GM10847 (cell line): ENCODE data around the gene ZNF879.

ENCODE experiments used
- POLR2A ChIP-seq: IDR thresholded peaks from 2 replicates; pipeline ENCODE4 v1.6.1; 2011; ENCODE audit not compliant: insufficient read length; ENCODE audit errors: extremely low read depth

Gene ZNF879

DNA sequence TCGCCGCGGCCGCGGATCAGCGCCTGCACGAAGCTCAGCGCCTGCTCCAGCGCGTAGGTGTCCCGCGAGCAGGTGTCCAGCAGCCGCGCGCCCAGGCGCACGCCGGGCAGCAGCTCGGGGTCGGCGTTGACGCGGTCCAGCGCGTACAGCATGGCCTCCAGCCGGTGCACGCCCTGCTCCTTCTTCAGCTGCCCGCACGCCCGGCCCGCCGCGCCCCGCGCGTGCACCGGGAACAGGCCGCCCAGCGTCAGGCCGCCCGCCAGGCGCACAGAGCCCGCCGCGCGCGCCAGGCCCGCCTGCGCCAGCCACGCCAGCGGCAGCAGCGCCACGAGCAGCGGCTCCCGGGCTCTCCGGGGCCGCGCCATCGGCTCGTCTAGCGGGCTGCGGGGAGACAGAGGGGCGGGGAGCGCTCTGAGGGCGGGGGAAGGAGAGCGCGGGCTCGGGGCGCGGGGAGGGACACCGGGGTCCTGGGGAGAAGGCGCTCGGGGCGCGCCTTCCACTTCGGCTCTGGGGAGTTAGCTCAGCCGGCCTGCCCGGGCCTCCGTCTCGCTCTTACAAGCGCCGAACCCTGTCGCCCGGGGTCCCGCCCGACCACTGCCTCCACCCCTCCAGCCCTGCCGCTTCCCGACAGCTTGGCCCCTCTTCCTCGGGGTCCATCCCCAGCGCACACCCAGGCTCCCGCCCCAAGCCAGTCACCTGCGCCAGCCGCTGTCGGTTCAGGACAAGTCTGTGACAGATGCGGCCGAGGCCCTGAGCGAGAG, 28.8 kb upstream of the ZNF879 start, which contains the start of gene GRM6:
TSS of gene GRM6 (minus strand) at position 741 of the 761 bp plus-strand sequence. CDS start at position 365, 376 bp downstream.
- TF ChIP-seq POLR2A = no peak

DNA sequence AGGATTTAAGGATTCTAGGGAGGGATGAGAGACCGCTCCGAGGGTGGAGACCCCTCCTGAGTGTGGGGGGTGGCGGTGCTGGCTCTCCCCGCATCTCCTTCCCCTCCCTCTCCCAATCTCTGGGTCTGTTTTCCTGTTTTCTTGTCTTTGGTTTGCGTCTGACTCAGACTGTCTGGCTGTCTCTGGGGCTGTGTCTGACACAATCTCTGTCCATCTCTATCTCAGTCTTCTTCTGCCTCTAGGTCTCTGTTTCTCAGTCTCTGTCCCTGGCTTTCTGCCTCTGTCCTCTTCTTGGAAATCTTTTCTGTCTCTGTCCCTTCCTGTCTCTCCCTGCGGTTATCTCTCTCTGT, 28.3 kb upstream of the ZNF879 start:
- TF ChIP-seq POLR2A = no peak

DNA sequence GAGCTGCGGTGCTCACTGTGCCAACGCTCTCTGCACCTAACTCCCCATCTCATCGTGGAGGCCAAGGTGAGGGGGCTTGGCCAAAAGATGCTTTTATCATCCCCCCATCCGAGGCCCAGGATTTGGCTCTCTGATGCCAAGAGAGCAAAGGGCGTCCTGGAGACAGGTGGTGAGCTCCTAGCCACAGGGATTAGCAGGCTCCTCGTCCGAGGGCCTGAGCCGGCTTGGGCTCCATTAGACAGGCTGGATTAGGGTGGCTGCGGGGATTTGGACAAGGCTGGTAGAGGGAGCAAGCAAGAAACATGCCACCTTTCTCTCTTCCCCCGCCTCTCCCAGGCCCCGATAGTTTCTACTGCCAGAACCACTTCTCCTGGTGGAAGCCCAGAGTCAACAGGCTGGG, 27.4 kb upstream of the ZNF879 start:
- TF ChIP-seq POLR2A = no peak

DNA sequence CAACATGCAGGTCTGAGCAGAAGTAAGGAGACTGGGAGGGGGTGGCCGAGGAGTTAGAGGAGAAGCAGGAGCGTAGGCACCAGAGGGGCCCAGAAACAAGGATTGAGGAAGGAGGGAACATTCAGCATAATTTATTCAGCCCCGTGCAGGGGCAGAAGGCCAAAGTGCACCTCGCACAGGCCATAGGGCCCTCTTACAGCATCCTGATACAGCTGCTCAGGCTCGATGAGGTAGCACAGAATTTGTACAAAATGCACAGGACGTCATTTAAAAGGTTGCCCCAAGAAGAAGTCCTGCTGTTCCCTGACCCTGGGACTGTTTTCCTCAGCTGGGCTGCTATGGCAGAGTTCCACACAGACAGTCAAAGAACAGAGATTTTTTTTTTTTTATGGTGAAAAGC, 26.4 kb upstream of the ZNF879 start:
- TF ChIP-seq POLR2A = no peak

DNA sequence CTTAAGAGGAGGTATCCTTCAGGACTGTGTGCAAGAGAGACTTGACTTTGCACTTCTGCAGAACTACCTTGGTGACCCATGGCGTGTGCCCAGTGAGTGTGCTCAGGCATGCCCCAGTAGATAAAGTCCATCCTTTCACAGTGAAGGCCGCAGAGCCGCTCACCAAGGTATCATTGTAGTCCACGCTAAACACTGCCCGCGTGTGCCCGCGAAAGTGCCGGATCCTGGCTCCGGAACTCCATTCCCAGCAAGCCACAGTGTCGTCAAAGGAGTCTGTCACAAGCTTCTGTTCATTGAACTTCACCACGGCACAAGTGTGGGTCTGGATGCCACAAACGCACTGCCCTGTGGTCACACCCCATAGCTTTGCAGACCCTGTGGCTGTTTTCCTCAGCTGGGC, 25.2 kb upstream of the ZNF879 start:
- TF ChIP-seq POLR2A = no peak

DNA sequence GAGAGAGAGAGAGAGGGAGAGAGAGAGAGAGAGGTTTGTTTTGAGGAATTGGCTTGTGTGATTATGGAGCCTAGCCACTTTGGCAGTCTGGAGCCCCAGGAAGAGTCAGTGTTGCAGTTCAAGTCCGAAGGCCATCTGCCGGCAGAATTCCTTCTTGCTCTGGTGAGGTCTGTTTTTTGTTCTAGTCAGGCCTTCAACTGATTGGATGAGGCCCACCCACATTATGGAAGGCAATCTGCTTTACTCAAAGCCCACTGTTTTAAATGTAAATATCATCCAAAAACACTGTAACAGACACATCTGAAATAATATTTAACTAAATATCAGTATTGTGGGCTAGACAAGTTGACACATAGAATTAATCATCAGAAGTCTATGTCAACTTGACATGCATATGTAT, 17.0 kb upstream of the ZNF879 start:
- no peak for TF ChIP-seq POLR2A

DNA sequence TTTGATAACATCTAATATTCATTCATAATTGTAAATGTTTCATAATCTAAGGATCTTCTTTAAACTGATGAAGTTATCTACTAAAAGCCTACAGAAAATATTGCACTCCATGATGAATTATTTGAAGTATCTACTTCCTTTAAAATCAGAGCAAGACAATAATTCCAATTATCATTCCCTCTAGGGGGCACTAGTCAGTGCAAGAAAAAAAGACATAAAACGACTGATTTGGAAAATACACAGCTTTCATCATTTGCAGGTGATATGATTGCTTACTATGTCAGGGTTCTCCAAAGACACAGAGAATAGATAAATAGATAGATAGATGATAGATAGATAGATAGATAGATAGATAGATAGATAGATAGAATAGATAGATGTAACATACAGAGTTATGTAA, 14.9 kb upstream of the ZNF879 start:
- no peak for TF ChIP-seq POLR2A

DNA sequence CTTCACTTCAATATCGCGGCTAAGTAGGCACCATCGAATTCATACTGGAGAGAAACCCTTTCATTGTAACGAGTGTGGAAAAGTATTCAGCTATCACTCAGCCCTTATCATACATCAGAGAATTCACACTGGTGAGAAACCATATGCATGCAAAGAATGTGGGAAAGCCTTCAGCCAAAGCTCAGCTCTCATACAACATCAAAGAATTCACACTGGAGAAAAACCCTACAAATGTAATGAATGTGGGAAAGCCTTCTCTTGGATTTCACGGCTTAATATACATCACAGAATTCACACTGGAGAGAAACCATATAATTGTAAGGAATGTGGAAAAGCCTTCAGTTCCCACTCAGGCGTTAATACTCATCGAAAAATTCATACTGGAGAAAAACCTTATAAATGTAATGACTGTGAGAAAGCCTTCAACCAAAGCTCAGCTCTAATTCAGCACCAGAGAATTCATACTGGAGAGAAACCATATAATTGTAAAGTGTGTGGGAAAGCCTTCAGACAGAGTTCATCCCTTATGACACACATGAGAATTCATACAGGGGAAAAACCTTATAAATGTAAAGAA, 9.5 kb downstream of the ZNF879 start:
- no peak for TF ChIP-seq POLR2A

DNA sequence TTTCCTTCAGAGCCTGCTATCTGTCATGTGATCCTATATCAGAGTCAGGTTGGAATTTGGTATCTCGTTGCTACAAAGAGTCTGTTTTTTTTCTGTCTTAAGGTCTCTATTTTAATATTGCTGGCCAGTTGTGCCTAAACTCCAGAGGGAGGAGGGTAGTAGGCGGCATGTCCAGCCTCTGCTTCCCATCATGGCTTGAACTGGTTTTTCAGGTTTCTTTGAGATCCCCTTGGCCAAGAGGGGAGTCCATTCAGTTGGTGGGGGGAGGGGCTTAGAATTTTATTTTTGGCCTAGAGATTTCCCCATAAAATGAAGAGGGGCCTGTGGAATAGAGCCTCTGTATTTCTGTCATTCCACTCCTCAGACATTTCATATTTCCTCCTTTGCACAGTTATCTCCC, 21.2 kb downstream of the ZNF879 start:
- no peak for TF ChIP-seq POLR2A

DNA sequence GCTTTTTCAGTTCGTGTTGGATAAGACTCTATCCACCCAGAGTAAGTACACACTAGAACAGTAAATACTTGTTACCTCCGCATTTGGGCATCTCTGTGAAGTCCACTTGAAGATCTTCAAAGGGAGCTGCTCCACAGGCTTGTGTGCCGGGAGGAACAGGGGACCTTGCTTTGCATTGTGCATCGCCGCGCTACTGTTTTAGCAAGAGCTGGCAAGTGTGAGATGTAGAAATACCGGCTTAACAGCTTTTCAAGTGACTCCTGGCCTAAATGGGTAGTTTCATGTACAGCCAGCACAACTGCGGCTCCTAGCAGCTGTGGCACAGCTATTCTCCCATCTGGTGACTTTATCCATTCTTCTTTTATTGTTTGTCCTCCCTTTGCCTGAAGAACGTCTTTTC, 28.2 kb downstream of the ZNF879 start:
- TF ChIP-seq POLR2A = no peak

DNA sequence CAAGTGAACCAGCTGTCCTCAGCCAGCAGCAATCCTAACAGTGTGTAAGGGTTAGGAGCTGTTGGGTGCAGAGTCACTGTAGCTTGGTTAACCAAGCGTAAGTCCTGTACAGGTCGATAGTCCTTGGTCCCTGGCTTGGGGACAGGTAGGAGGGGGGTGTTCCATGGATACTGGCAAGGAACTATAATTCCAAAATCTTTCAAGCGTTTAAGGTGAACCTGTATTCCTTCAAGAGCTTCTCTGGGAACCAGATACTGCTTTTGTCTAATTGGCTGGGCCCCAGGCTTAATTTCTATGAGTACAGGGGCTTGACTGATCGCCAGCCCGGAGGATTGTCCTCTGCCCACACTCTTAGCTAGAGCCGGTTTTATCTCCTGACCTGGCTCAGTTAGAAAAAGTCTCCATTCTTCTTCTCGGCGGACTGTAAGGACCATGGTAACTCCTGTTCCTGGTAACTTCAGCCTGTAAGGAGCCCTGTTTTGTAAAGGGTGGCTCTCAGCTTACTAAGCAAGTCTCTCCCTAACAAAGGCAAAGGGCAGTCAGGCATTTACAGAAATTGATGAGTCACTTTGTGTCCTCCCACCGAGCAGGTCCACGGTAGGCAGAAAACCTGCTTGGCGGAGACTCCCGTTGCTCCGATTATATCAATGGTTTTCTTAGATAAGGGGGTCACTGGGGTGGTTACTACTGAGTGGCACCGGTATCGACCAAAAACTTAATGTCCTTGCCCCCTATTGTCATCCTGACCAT, 30.6 kb downstream of the ZNF879 start:
- TF ChIP-seq POLR2A = no peak

DNA sequence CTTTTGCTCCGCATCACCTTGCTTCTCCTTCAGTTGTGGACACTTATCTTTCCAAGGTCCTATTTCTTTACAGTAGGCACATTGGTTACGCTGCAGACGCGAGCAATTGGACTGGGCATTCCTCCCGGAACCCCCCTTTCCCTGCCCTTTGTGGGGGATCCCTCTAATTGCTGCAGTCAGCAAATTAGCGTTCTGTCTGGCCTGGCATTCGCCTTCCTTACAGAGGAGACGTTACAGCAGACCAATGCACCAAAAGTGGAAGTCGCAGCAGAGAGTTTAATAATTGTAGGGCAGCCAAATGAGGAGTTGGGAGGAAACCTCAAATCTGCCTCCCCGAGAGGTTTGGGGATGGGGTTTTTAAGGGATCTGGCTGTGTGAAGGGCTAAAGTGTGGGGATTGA, 31.3 kb downstream of the ZNF879 start:
- no peak for TF ChIP-seq POLR2A

DNA sequence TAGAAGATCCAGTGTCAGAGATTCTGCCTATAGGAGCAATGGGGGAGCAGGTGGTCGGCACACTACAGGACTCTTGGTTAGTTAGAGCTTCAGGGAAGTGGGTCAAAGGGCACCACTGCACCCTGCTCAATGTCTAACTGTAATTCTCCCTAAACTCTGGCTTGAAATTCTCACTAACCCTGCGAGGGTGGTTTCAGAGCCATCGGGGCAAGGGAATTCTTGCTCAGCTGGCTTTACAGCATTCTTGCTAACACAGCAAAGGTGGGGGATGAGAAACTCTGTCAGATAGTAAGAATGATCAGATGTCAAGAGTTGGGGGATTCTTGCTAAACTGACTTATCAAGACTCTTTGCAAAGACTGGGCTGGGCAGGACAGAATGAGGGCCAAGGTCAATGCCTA, 31.8 kb downstream of the ZNF879 start:
- TF ChIP-seq POLR2A = no peak

DNA sequence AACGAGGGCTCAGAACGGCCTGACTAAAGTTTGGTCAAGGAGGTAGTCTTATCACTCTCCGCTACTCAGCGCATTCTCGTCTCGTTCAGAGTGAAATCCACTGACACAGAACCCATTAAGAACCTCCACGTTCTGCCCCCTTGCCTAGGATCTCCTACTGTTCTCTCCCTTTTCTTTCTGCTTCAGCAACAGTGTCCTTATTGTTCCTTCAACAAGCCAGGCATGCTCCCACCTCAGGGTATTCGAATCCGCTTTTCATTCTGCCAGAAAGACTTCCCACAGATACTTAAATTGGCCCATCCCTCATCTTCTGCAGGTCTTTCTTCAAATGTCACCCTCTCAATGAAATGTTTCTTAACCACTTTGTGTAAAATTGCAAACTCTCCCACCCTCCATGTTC, 32.2 kb downstream of the ZNF879 start:
- TF ChIP-seq POLR2A = no peak

DNA sequence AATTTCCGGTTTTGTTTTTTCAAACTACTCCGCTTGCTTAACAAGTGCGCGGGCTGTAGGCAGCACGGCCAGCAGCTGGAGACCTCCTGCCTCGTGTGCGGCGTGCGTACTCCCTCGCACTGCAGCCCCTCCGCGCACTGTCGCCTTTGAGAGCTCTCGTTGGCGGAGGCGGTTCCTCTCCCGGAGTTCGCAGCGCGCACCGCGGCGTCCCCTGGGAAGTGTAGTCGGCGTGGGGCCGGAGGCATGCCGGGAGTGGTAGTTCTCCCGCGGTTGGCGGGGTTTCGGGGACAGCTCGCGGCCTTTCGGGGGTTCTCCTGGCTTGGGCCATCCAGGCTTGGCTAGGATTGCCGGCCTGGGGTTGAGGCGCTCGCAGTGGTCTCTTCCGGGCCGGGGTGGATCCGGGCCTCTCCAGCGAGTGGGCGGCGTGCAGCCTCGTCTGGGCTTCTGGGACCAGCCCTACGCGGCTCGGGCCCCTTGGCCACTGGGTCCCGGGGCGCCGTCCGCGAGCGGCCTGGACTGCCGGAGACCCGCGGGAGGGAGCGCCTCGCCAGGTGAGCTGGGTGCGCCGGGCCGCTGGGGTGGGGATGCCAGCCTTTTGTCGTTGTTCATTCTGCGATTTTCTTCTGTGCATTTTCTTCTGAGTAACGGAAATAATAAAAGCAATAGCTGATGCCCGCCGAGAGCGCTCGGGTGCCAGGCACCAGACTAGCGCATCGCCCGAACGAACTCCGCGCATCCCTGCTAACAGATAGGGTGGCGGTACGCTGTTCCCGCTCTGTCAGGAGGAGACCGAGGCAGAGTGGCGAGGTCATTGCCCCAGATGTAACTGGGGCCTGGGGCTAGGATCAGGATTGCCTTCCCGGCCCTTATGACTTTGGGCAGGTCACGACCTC, 36.8 kb downstream of the ZNF879 start, which contains the start of gene ZNF354C:
TSS of gene ZNF354C (plus strand) at position 258 of the 893 bp plus-strand sequence. CDS start 1,696 bp downstream, outside the sequence.
- no peak for TF ChIP-seq POLR2A

DNA sequence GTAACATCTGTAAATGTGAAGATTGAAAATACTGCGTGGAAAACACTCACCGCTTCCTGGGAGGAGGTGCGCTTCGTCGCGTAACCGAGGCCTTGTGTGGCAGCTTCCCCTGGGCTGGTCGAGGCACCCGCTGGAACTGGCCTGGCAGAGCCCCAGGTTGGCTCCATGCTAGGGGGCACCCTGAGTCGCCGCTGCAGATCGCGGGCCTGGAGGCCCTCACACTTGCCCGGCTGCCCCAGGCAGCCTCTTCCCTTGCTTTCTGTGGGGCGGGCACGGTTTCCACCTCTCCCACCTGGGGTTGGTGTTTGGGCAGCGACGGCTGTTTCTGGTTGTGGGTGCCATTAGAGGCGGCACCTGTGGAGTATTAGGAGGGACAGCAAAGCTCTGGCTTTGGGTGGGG, 37.4 kb downstream of the ZNF879 start:
- TF ChIP-seq POLR2A = no peak

DNA sequence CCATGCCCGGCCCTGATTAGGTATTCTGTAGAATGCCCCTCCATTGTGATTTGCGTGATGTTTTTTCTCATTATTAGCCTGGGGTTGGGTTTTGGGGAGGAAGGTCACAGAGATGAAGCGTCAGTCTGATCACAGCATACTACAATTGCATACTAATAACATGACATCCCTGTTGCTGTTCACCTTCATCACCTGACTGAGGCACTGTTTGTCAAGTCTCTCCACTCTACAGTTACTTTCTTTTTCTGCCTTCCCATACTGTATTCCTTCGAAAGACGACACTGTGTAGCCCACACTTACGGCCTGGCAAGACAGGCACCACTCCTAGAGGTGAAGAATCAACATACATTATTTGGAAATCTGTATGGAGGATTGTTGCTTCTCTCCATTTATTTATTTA, 42.1 kb downstream of the ZNF879 start:
- TF ChIP-seq POLR2A = no peak
